ENCODE measurements around the gene CRIP2.

Gene CRIP2

GRCh38 chr14:105503935-105504692 lies 29.5 kb downstream of the CRIP2 start:
- no peak for TF ChIP-seq CTCF (IDR thresholded peaks at IDR 0.05)

GRCh38 chr14:105505101-105505500 lies 30.5 kb downstream of the CRIP2 start:
- no peak for TF ChIP-seq CTCF (IDR thresholded peaks at IDR 0.05)

- TF ChIP-seq CTCF (IDR thresholded peaks at IDR 0.05), result no peak
These were observed 32.6 kb downstream of the CRIP2 start for GRCh38 chr14:105507247-105507646.

- TF ChIP-seq CTCF (IDR thresholded peaks at IDR 0.05), result no peak
These were observed 33.4 kb downstream of the CRIP2 start for GRCh38 chr14:105508069-105508468.

GRCh38 chr14:105508601-105509000 lies 34.0 kb downstream of the CRIP2 start:
- TF ChIP-seq CTCF (IDR thresholded peaks at IDR 0.05), result no peak

GRCh38 chr14:105517096-105517495 lies 42.5 kb downstream of the CRIP2 start:
- no peak for TF ChIP-seq CTCF (IDR thresholded peaks at IDR 0.05)

GRCh38 chr14:105519946-105520698 lies 45.5 kb downstream of the CRIP2 start:
- no peak for TF ChIP-seq CTCF (IDR thresholded peaks at IDR 0.05)
